HG02938 (cell line): ENCODE measurements around the gene SIPA1L2.

Experiments
- ATAC-seq: cut with Tn5 transposase; IDR thresholded peaks from one replicate; pipeline ENCODE4 v1.9.1; 2021; ENCODE audit warnings: mild to moderate bottlenecking, moderate library complexity; ENCODE audit not compliant: unreplicated experiment

Gene SIPA1L2, protein sequence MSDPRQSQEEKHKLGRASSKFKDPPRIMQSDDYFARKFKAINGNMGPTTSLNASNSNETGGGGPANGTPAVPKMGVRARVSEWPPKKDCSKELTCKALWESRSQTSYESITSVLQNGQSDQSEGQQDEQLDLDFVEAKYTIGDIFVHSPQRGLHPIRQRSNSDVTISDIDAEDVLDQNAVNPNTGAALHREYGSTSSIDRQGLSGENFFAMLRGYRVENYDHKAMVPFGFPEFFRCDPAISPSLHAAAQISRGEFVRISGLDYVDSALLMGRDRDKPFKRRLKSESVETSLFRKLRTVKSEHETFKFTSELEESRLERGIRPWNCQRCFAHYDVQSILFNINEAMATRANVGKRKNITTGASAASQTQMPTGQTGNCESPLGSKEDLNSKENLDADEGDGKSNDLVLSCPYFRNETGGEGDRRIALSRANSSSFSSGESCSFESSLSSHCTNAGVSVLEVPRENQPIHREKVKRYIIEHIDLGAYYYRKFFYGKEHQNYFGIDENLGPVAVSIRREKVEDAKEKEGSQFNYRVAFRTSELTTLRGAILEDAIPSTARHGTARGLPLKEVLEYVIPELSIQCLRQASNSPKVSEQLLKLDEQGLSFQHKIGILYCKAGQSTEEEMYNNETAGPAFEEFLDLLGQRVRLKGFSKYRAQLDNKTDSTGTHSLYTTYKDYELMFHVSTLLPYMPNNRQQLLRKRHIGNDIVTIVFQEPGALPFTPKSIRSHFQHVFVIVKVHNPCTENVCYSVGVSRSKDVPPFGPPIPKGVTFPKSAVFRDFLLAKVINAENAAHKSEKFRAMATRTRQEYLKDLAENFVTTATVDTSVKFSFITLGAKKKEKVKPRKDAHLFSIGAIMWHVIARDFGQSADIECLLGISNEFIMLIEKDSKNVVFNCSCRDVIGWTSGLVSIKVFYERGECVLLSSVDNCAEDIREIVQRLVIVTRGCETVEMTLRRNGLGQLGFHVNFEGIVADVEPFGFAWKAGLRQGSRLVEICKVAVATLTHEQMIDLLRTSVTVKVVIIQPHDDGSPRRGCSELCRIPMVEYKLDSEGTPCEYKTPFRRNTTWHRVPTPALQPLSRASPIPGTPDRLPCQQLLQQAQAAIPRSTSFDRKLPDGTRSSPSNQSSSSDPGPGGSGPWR (N-terminal part only)

GRCh38 chr1:232630047-232630893 lies at the start of gene SIPA1L2:
SIPA1L2 (minus strand) TSS chr1:232630133; CDS start chr1:232515339, 114,794 bp downstream.
- peak; percentile 96 for ATAC-seq

GRCh38 chr1:232678185-232678886 lies 48.4 kb upstream of the SIPA1L2 start:
- ATAC-seq, result no peak

GRCh38 chr1:232676307-232676706 lies 46.4 kb upstream of the SIPA1L2 start:
- ATAC-seq, result no peak

DNA sequence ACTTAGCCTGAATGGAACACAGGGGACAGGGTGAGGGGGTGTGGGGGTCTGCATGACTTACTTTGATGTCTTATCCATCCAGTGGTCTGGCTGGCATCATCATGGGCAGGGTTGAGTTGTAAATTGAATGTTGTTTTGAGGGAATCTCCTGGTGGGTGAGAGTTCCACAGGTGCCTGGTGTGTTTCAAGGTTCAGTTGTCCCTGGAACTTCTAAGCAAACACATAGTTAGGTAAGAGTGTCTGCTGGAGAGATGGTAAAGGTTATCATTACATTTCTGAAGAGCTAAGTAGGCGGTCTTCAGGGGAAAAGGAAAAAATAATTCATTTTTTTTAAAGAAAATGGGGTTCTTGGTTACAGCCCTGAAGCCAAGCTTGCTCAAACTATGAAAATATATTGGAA lies 46.0 kb upstream of the SIPA1L2 start:
- no peak for ATAC-seq

- ATAC-seq, result no peak
These were observed 45.3 kb upstream of the SIPA1L2 start for GRCh38 chr1:232675260-232675659.

DNA sequence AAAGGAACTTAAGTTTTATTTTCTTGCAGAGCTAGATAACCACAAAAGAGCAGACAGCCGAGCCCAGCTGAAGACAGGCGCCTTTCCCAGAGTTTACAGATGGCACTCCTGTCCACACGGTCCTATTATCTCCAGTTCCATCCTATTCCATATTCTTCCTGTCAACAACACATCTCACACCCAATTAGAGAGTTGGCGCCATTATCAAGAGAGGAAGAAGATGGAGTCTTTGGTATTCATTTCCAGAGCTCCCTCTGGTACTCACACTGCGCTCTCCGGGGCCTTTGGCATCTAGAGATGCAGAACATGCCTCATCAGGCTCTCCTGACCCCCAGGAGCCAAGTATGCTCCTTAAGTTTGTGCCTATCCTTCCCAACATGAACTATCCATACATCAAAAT lies 43.3 kb upstream of the SIPA1L2 start:
- no peak for ATAC-seq

GRCh38 chr1:232669981-232670747 lies 40.2 kb upstream of the SIPA1L2 start:
- ATAC-seq, result no peak

DNA sequence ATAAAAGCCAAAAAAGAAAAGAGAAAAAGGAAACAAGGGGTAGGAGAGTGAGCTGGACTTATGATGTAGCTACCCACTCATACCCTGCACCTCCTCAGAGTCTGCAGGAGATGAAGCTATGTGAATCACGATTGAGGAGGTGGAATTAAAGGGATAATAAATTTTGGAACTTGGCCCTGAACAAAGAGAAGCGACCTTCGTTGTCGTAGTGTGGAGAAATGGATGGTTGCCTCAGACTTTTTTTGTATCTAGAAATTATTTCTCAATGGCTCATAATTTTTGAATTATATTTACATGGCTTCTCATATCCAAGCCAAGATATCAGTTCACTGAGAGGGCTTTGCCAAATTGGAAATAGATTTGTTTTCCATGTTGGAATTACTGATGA lies 37.8 kb upstream of the SIPA1L2 start:
- ATAC-seq, result no peak

- no peak for ATAC-seq
These were observed 37.3 kb upstream of the SIPA1L2 start for GRCh38 chr1:232667094-232667777.

DNA sequence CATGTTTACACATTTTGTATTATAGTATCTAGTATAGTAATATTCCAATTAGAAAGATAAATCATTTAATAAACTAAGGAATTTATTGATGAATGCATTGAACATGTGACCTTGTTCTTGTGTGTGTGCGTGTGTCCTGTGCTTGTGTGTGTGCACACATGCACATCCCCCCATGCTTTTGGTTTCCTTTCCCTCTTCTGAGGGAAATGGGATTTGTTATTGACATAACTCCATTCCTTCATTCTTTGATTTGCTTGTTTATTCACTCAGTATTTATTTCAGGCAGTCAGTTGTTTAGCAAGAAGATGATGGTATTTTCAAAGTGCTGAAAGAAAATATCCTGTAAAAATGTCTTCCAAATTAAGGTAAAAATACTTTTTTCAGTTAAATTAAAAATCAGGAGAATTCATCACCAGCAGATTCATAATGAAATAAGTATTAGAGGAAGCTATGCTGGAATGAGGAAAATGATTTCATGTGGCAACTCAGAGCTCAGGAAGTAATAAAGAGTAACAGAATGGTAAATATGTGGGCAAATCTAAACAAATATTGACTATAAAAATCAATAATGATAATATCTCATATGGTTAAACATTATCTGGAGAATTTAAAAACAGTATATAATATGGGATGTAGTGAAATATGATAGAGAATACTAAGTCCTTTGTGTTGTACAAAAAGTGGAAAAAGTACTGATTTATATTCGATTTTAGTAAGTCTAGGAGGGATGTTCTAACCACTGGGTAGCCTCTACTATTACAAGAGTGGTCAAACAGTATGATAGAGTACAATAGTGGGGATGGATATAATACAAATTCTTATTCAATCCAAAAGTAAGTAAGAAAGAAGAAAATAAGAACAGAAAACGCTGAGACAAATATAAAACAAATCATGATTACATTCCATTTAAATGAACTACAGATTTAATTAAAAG lies 35.2 kb upstream of the SIPA1L2 start:
- ATAC-seq, result no peak

GRCh38 chr1:232662910-232663309 lies 33.0 kb upstream of the SIPA1L2 start:
- ATAC-seq, result no peak

GRCh38 chr1:232658386-232658785 lies 28.5 kb upstream of the SIPA1L2 start:
- no peak for ATAC-seq

DNA sequence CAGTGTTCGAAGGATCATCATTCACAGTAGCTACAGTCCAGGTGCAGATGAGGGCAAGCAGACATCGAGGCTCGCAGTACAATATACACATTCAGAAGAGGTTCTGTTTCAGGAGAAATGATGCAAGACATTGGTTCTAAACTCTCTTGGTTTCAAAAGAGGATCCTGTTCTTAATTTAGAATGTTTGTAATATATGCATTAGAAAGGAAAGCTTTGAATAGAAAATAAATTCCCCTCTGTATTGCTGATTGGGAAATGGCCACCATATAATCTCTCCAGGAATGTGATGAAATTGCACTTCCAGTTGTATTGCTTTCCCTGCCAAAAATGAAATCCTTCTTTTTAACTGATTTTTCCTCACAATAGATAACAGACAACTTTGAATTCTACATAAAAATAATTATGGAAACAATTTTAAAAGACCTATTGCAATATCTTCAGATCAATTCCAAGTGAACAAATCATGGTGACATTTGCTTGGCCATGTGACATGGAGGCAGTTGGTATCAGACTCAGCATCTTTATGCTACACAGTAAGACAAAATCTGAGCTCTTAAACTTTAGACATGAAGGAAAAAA lies 27.6 kb upstream of the SIPA1L2 start:
- ATAC-seq, result no peak

- ATAC-seq, result no peak
These were observed 25.8 kb upstream of the SIPA1L2 start for GRCh38 chr1:232655746-232656085.

DNA sequence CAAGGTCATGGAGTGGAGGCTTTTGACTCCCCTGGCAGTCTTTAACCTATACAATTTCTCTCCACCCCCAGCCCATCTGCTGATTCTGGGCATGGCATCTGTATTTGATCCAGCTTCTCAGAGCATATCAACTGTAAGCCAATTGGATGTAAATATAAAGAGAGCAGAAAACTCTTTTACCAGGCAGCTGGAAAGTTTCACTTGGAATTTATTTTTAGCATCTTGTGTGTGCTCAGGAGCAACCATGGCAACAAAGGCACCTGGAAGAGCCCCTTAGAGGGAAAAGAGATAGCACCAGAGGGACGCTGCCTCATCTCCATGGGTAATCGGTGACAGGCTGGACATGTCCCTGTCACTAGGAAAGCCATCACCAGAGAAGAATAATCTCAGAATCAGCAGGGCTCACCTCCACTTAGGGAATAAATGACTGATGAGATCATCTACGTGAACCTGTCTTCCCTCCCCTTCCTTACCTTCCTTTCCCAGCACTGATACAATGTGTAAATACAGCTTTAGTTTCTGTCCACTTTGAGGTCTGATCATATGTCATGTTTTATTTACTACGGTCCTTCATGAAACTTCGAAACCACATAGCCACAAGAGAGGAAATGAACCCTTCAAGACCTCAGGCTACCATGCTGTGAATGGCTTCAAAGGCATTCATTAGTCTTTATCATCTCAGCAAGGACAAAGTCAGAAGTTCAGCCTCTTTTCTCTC lies 25.3 kb upstream of the SIPA1L2 start:
- peak; percentile 86 for ATAC-seq

DNA sequence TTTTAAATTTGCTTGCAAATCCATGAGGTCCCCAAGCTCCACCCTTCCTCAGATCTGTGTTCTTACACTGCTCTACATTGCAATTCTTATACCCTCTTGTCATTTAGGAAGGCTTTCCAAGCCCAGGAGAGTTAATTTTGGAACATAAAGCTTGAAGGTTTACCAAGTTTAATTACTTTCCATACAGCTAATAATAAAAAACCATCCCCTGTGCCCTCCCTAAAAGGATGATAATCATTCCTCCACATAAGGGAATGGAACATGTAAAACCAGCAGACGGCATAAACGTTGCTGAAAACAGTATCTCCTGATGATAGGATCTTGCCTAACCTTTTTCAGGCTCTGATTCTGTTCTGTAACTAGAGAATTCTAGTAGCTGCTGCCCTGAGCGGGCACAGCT lies 23.9 kb upstream of the SIPA1L2 start:
- no peak for ATAC-seq

- no peak for ATAC-seq
These were observed 20.9 kb upstream of the SIPA1L2 start for GRCh38 chr1:232650845-232651244.
